ENCODE measurements around the gene SIRT6. TPM values are rescaled to one million over a fixed set of nuclear protein-coding genes. Genes with fewer than 3 reads are reported as not detected.
A peak's percentile ranks its signal among the peaks of the same experiment; 100 is the strongest.

Gene SIRT6
- polyA plus RNA-seq, 1 of the 3 experiments (the other 2 are of a cell fraction) = 41.0 TPM

GRCh38 chr19:4198467-4199126 is 16.2 kb upstream of the SIRT6 start:
- CTCF ChIA-PET = interaction anchor here (0.7 to 1.5 kb wide), 3 partner anchors 12 to 58 kb away, joined by 3 to 5 read pairs (median 4); no protein-coding TSS in a partner anchor
- no peaks in the 10 kb centered on the region for H3K4me1 ChIP-seq (ENCODE audit: control insufficient read depth in 1 of 2, insufficient read depth in 2 of 2, low read depth in 1 of 2, low read length in 1 of 2)

GRCh38 chr19:4197625-4198466 is 15.5 kb upstream of the SIRT6 start:
- Histone ChIP-seq H3K79me2 (ENCODE audit: insufficient read depth) (no peaks in the 10 kb centered on the region), H3F3A (replicated peaks; ENCODE audit: insufficient read depth) (peaks cover 2% of the 10 kb centered on the region), H4K20me1 (ENCODE audit: insufficient read depth) (no peaks in the 10 kb centered on the region), H3K36me3 (replicated peaks in 1 of 2; ENCODE audit: control insufficient read depth in 1 of 2, insufficient read depth in 2 of 2, low read length in 1 of 2) (no peaks in the 10 kb centered on the region), H2AFZ (ENCODE audit: low read depth) (no peak overlapping the region), H3K4me2 (no peak overlapping the region), H3K27me3 (ENCODE audit: insufficient read depth) (peaks cover 77% of the 10 kb centered on the region), H3K9ac (no peak overlapping the region), H3K9me3 (no peaks in the 10 kb centered on the region), H3K4me1 (ENCODE audit: control insufficient read depth in 1 of 2, insufficient read depth in 2 of 2, low read depth in 1 of 2, low read length in 1 of 2) (no peaks in the 10 kb centered on the region), H3K27ac (ENCODE audit: low read depth in 2 of 2, low read length in 1 of 2) (no peak overlapping the region), H3K9me2 (no peaks in the 10 kb centered on the region), H3K4me3 (ENCODE audit: low read depth in 2 of 2, low read length in 1 of 2) (no peak overlapping the region)
- 10% methylated on average over 41 of the region's 70 CpGs for WGBS (ENCODE audit: low lambda C conversion rate)
- peak; percentile 81 for DNase-seq
- ChIA-PET CTCF (interaction anchor here (0.7 to 1.5 kb wide), 3 partner anchors 11 to 58 kb away, joined by 3 to 5 read pairs (median 4); no protein-coding TSS in a partner anchor), POLR2A (no interaction called here)
- TF ChIP-seq GATA2 (CRISPR knock-in tag; IDR thresholded peaks at IDR 0.05) = no peak
- TF ChIP-seq TCF12 (IDR thresholded peaks at IDR 0.05) = no peak

More at GRCh38 chr19:4198467-4199126, 16.2 kb upstream of the SIRT6 start:
- H3K4me3 ChIP-seq (ENCODE audit: low read depth in 2 of 2, low read length in 1 of 2) = no peak overlapping the region
- no peaks in the 10 kb centered on the region for H3K36me3 ChIP-seq (replicated peaks in 1 of 2; ENCODE audit: control insufficient read depth in 1 of 2, insufficient read depth in 2 of 2, low read length in 1 of 2)
- no peak overlapping the region for H3K4me2 ChIP-seq
- H2AFZ ChIP-seq (ENCODE audit: low read depth) = no peak overlapping the region
- H3K9me3 ChIP-seq = no peaks in the 10 kb centered on the region
- peaks cover 2% of the 10 kb centered on the region for H3F3A ChIP-seq (replicated peaks; ENCODE audit: insufficient read depth)
- H3K27ac ChIP-seq (ENCODE audit: low read depth in 2 of 2, low read length in 1 of 2) = no peak overlapping the region
- WGBS (ENCODE audit: low lambda C conversion rate) = 6% methylated on average over 16 of the region's 28 CpGs
- H3K79me2 ChIP-seq (ENCODE audit: insufficient read depth) = no peaks in the 10 kb centered on the region
- peaks cover 80% of the 10 kb centered on the region for H3K27me3 ChIP-seq (ENCODE audit: insufficient read depth)
- no peak for DNase-seq
- H3K9me2 ChIP-seq = no peaks in the 10 kb centered on the region
- no peak overlapping the region for H3K9ac ChIP-seq
- H4K20me1 ChIP-seq (ENCODE audit: insufficient read depth) = no peaks in the 10 kb centered on the region
- POLR2A ChIA-PET = no interaction called here
- TF ChIP-seq FOXJ3 (CRISPR knock-in tag; IDR thresholded peaks at IDR 0.05) (no peak), RAD21 (IDR thresholded peaks at IDR 0.05; ENCODE audit: low read length) (no peak), SIN3A (IDR thresholded peaks at IDR 0.05; ENCODE audit: borderline replicate concordance, low read depth, low read length) (no peak), RFX5 (IDR thresholded peaks at IDR 0.05; ENCODE audit: low read length) (no peak), YY1 (IDR thresholded peaks at IDR 0.05; ENCODE audit: low read depth) (no peak), USF1 (IDR thresholded peaks at IDR 0.05; ENCODE audit: borderline replicate concordance, low read depth) (no peak), TAF1 (IDR thresholded peaks at IDR 0.05; ENCODE audit: borderline replicate concordance, low read depth, low read length) (no peak), EP300 (IDR thresholded peaks at IDR 0.05; ENCODE audit: borderline replicate concordance in 1 of 2, low read depth in 1 of 2, low read length in 1 of 2) (no peak), POLR2AphosphoS5 (IDR thresholded peaks at IDR 0.05; ENCODE audit: low read depth, low read length) (no peak), TEAD4 (IDR thresholded peaks at IDR 0.05; ENCODE audit: borderline replicate concordance, insufficient read depth) (no peak), MAX (IDR thresholded peaks at IDR 0.05; ENCODE audit: low read depth) (no peak), RXRA (IDR thresholded peaks at IDR 0.05; ENCODE audit: borderline replicate concordance, low read depth) (no peak), CHD2 (IDR thresholded peaks at IDR 0.05; ENCODE audit: low read length, partially characterized antibody) (no peak)
